Testis (tissue), 2 donors: ENCODE measurements around the gene CDH13.

Experiments
- CTCF ChIP-seq, 3 experiments: fragments of 450-650 bp in 2 of 3; fragments of 200-600 bp in 1 of 3; sonication (generic) in 1 of 3; IDR thresholded peaks; one replicate each; pipeline ENCODE4 v1.5.1; 2016 to 2019; ENCODE audit warnings: antibody characterized with exemption in 3 of 3, mild to moderate bottlenecking in 2 of 3, moderate library complexity in 1 of 3
- POLR2A ChIP-seq: fragments of 450-650 bp; IDR thresholded peaks from one replicate; pipeline ENCODE4 v1.6.1; 2017; ENCODE audit warnings: antibody characterized with exemption, mild to moderate bottlenecking, moderate library complexity

- TF ChIP-seq CTCF (IDR thresholded peaks at IDR 0.05) (no peak), POLR2A (no peak)
Observed at GRCh38 chr16:82953517-82953916, 326.7 kb downstream of the CDH13 start.
